Activated T-helper 9 cell treated with anti-CD3 and anti-CD28 coated beads, Interleukin-2, amount 50 U/mL, for 16 hours (primary cell): ENCODE results near the gene ANK2.

Experiments used
- DNase-seq: peaks from one replicate; pipeline ENCODE4 v3.0.0-alpha.2; 2020; ENCODE audit warnings: low read depth

Gene ANK2

DNA sequence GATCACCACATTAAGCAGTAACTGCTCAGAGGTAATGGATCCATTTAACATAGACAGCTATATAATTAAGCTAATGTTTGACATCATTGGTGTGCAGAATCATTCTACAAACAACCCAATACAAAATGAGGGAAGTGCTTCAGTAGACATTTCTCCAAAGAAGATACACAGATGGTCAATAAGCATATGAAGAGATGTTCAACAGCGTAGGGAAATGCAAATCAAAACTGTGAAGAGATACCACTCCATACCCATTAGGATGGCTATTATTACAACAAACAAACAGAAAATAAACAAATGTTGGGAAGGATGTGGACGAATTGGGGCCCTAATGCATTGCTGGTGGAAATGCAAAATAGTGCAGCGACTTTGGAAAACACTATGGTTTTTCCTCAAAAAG, 294.6 kb downstream of the ANK2 start:
- no peak for DNase-seq

DNA sequence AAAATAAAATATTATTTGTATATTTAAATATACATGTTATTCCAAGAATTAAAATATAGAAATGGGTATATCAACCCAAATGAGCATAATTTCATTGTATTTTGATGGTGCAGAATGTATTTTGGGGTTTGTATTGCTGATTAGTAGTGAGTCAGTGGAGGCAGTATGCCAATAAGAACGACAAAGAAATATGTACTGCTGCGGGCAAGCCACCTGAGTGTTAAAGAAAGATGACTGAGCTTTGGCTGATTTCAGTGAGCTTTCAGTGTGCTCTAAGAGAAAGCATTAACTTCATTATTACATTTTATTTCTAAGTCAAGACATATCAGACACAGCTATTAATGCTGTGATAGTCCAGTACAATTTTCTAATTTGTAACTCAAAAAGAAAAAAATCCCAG, 297.8 kb downstream of the ANK2 start:
- DNase-seq = no peak

DNA sequence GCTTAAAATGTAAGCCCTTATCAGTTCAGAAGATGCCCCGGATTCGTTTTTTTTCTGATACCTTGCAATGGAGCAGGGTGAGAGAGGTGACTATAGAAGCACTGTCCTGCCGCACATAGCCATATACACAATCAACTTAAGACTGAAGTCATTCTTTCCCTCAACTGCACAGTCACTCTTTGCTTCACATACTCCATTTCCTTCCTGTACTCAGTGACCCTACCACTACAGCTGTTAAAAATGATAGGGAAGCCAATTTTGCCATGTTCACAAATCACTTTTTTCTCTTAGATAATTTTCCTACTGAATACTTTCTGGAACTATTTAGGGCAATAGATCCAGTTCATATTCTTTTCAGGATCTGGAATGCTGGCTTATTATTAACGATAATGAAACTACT, 300.0 kb downstream of the ANK2 start:
- no peak for DNase-seq

DNA sequence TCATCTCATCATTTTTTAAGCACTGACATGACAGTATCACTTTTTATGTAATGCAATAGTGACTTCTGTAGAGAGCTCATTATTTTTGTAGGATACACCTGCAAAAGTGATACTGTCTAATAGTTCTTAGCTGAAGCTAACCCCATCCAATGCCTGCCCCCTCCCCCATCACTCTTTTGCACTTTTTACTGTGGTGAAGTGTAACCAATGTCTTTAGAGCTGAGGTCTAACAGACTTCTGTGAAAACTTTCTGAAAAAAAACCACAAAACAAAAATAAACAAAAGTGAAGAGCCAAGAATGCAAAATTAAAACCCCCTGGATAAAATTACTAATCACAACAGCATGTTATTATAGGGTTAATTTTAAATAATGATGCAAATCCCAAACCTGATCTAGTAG, 301.1 kb downstream of the ANK2 start:
- no peak for DNase-seq

DNA sequence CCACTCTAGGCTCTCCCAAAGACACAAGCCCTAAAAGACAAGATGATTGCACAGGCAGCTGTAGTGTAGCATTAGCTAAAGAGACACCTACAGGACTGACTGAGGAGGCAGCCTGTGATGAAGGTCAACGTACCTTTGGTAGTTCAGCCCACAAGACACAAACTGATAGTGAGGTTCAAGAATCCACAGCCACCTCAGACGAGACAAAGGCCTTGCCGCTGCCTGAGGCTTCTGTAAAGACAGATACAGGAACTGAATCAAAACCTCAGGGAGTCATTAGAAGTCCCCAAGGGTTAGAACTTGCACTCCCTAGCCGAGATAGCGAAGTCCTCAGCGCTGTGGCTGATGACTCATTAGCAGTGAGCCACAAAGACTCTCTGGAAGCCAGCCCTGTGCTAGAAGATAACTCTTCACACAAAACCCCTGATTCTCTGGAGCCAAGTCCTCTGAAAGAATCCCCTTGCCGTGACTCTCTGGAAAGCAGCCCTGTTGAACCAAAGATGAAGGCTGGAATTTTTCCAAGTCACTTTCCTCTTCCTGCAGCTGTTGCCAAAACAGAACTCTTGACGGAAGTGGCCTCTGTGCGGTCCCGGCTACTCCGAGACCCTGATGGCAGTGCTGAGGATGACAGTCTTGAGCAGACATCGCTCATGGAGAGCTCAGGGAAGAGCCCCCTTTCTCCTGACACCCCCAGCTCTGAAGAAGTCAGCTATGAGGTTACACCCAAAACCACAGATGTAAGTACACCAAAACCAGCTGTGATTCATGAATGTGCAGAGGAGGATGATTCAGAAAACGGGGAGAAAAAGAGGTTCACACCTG, 306.3 kb downstream of the ANK2 start:
- DNase-seq = peak; percentile 57

DNA sequence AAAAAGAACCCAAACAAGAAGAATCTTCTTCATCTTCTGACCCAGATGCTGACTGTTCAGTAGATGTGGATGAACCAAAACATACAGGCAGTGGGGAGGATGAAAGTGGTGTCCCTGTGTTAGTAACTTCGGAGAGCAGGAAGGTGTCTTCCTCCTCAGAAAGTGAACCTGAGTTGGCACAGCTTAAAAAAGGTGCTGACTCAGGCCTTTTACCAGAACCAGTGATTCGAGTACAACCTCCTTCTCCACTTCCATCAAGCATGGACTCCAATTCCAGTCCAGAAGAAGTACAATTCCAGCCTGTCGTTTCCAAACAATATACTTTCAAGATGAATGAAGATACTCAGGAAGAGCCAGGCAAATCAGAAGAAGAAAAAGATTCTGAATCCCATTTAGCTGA, 307.0 kb downstream of the ANK2 start:
- DNase-seq = no peak

DNA sequence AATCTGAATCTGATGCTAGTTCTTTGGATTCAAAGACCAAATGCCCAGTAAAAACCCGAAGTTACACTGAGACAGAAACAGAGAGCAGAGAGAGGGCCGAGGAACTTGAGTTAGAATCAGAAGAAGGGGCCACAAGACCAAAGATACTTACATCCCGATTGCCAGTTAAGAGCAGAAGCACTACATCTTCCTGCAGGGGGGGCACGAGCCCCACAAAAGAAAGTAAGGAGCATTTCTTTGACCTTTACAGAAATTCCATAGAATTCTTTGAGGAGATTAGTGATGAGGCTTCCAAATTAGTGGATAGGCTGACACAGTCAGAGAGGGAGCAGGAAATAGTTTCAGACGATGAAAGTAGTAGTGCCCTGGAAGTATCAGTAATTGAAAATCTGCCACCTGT, 309.3 kb downstream of the ANK2 start:
- no peak for DNase-seq

DNA sequence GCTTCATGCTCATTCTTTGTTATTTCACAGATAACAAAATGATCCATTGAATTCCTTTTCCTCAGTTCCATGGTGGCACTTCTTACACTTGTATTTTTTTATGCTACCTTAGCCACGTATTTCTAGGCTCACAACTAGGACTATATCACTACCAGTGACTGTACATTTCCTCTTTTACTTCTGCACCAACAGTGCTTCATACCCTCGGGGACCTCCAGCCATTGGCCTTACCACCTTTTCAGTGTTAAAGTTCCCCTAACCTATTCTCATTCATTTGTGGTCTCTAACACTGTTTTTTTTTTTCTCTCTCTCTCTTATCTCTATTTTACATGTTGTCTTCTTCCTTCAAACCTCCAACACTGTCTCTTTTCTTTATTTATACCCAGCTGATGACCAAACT, 315.9 kb downstream of the ANK2 start:
- DNase-seq = no peak

DNA sequence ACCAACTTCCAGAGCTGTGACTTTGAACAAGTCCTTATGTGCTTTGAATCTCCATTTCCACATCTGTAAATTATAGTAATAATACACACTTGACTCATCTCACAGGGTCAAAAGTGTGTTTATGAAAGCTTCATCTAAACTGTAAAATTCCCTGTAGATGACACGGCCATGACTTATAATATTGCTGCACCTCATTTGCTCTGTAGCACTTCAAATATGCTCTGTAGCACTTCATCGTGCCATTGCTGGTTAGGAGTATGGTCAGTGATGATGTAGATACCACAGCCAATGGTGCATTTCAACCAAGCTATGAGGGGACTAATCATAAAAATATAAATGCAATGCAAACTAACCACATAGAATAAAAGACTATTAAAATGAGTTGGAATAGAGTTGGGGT, 318.6 kb downstream of the ANK2 start:
- no peak for DNase-seq

DNA sequence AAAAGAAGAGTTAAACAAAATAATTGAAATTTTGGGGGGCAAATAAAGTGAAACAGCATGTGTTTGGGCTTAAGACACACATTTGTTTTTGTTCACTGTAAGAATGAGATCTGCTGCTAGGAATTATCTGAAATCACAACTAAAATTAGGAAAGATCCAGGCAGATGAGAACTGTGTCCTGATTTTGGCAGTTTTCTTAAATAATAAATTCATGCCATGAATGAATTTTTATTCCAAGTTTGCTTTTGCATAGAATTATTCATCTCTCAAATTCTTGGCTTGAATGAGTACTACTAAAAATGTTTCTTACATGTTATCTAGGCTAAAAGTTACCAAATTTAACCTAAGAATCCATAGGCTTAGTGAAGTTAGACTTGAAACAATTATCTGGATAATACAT, 321.7 kb downstream of the ANK2 start:
- no peak for DNase-seq

DNA sequence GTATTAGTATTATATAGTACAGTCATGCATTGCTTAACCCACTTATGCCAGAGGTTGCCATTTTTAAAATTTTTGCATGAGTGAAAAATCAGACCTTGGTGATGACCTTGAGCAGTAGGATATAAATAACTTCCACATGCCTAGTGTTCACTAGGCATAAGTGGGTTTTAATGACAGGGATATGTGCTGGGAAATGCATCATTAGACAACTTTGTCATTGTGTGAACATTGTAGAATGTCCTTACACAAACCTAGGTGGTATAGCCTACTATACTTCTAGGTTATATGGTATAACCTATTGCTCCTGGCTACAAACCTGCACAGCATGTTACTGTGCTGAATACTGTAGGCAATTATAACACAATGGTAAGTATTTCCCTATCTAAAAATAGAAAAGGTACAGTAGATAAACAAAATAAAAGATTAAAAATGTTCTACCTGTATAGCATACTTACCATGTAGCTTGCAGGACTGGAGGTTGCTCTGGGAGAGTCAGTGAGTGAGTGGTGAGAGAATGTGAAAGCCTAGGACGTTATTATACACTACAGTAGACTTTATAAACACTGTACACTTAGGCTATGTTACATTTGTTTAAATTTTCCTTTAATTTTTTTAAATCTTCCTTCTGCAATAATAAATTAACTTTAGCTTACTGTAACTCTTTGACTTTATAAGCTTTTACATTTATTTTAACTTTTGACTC, 326.7 kb downstream of the ANK2 start:
- no peak for DNase-seq

DNA sequence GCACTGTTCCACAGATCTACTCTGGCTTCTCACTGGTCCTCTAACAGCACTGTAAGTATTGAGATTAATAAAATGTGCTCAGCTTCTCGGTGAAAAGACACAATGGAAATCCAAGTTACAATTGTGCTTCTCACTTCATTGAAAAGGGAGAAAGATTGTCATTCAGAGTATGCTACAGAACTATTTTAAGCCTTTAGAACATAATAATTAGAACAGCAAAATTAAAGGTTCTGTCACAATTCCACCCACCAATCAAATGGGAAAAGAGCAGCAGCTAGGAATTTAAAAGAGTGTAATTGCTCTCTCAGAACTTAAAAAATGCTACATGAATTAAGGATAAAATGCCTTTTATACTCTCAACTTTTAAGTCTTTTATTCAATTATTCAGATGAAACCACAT, 329.4 kb downstream of the ANK2 start:
- DNase-seq = no peak

DNA sequence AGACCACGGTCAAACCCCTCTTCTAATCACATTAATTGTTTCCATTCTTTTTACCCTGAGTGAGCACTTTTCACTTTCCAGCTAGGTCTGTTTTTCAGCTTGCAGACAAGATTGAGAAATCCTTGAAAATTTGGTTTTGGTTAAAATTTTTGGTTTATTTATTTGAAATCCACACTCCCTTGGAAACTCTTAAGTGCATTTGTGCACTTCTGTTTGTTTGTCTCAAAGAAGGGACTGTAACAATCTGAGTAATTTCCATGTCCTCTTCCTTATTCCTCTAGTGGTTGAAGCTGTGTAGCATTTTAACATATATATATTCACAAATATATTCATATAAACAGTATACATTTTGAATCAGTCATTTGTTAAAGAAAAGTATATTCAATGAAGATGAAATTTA, 333.3 kb downstream of the ANK2 start:
- no peak for DNase-seq

DNA sequence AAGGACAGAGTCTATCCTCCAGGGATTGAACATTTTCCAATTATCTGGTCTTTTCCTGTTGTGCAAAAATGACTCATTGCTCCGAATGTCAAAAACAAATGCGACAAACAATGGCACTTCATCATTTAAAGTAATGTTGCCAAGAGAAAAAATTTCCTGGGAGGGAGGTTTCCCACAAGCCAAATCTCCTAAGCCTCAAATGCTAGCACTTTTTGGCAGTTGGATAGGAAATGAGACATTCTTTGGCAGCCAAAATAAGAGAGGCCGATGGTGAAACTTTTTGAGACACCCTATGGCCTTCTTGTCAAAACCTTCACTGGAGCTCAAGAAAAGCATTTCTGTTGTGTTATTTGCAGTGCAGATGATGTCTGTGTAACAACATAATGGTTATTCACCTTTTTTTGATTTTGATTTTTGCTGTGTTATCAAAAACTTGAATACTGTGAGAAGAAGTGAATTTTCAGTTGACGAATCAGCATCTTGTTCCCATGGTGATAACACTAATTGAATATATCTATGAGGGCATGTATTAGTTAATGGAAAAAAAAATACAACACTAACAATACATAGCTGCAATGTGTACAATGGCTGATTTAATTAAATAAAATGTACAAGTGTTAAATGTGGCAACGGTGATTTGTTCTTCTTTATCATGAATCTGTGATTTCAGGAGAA, 333.8 kb downstream of the ANK2 start:
- no peak for DNase-seq

DNA sequence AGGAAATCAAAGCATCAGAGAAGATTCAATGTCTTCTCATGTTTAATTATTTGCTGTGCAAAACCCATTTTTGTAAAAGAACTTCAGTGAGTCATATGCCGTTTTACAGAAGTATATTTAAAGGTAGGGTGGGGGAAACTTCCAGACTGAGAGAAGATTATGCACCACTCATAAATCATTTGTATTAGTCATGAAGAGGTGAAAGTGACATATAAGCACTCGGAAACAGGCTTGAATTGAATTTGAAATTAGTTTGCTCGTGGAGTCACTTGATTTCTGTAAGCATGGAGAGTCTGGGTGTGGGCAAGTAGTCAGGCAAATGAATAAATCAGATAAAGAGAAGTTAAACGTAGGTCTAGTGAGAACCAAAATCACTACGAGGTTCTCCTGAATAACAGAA, 335.1 kb downstream of the ANK2 start:
- DNase-seq = no peak

DNA sequence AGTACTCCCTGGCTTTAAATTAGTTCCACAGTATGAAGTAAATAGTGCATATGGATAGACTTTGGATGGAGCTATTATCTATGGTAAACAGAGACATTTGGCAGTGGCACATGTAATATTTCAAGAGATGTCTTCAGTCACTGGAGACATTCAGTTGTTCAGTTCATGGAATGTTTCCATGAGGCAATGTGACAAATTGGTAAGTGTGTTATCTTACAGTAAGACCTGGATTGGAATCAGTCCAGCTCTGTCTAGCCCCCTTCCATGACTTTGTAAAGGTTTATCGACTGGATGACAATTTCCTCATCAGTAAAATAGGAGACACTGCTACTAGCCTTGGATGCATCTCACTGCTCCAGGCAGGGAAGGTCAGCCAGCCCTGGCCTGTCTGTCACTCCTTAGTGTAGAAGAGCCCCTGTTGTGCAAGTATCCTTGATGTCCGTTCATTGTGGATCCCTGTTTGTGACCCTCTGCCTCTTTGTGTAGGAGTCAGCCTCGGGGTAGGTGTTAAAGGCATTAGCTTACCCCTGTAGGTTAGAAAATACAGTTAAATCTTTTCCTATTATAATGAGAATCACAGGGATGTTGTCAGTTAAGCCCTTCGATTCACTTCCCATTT, 335.9 kb downstream of the ANK2 start:
- DNase-seq = no peak

DNA sequence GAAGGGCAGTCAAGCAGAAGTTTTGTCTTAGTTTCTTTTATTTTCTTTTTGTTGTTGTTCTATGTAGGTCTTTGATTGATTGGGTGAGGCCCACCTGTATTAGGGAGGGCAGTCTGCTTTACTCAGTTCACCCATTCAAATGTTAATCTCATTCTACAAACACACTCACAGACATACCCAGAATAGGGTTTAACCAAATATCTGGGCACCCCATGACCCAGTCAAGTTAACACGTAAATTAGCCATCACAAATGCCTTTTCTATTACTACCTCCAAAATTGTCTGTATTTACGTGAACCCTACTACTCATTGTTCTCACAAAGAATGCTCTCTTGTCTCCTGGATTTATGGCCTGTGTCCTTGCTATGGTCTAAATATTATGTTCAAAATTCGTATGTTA, 339.7 kb downstream of the ANK2 start:
- no peak for DNase-seq

DNA sequence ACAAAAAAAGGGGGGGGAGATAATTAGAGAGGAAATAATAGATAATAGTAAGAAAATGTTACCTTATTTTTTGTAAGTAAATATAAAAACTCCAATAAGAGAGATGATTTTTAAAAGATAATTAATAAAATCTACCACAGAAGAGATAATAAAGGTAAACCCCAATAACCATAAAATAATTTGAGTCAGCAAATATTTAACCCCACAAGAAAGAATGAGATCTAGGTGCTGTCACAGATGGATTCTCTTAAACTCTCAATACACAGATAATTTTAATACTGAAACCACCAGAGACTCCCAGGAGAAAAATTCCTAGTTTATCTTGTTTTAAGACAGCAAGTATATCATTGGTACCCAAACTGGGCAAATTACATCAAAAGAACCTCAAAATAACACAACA, 341.4 kb downstream of the ANK2 start:
- DNase-seq = no peak

DNA sequence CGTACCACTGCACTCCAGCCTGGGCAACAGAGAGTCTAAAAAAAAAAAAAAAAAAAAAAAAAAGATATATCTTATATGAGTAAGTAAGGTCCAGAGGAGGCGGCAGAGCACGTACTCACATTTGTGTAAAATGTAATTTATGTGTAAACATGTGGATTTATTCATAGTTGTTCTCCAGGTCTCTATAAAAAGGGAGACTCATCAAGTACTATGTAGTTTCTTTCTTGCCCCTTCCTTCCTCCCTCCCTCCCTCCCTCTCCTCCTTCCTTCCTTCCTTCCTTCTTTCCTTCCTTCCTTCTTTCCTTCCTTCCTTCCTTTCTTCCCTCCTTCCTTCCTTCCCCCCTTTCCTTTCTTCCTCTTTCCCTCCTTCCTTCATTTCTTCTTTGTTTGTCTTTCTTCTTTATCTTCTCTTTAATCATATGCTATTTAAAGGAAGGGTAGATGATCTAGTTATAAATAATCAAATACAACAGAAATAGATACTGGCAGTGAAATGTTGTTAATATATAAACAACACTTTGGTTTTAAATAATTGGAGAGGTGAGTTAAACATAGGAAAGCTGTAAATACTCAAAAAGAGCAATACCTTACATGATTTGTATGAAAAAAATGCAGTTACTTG, 344.8 kb downstream of the ANK2 start:
- no peak for DNase-seq

DNA sequence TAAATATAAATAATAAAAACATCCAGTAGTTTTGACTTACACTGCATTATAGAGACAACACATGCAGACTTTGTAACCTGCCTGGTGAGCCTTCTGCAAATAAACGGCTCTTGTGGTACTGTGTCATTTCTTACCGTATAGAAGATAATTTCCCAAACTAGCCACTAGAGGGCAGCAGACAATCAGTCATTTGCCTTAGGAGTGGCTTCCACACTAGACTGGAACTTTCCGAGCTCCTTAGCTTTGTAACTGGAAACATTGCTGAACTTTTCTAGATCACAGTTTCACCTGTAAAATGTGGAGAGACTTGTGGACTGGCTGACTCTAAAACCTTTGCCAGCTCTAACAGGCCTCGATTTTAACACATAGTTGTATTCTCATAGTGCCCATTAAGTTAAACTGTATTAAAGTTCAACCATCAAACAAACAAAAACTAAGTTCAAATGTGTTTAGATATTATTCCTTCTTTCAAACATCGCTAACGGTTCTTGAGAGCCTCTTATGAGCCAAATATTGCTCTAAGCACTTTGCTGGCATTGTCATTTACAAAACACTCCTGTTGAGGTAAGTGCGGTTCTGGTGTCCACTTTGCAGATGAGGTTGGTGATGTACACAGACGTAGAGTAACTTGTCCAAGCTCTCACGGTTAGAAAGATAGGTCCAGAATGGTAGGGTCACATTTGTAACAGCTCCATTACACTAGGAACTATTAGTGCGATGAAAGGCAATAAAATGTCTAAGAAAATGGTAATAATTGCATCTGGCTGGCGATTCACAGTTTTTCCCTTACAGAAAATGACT, 345.5 kb downstream of the ANK2 start:
- peak; percentile 12 for DNase-seq

DNA sequence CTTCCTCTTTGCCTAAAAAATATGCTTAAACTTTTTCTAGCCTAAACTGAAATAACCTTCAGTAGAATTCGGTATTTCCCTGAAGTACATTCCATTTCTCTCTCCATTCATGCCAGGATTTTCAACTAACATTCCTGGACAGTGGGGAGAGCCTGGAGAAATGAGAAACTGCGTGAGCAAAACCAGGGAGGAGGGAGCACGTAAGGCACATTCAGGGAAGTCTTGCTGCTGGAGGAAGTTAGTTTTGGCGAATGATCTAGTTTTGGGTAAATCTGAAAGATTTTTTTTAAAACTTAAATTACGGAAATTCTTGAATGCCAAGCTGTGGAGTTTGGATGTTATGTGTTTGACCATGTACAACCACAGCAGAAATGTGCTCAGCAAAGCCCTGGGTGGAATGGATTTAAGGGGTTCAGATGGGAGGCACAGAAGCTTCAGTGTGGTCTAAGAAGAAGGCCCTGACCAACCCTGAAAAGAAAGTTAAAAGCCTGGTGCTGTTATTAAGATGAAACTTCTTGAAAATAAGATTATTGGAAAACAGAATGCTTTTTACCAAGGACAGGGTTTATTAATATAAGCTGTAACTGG, 347.8 kb downstream of the ANK2 start:
- no peak for DNase-seq
